H1 (cell line): ENCODE data around the gene FAS.

Experiments
- CEBPB ChIP-seq: IDR thresholded peaks from 2 replicates; pipeline ENCODE4 v1.6.1; 2012; ENCODE audit warnings: low read depth, low read length
- TAF1 ChIP-seq: IDR thresholded peaks from 2 replicates; pipeline ENCODE4 v1.6.1; 2011; ENCODE audit warnings: mild to moderate bottlenecking, low read depth, low read length

DNA sequence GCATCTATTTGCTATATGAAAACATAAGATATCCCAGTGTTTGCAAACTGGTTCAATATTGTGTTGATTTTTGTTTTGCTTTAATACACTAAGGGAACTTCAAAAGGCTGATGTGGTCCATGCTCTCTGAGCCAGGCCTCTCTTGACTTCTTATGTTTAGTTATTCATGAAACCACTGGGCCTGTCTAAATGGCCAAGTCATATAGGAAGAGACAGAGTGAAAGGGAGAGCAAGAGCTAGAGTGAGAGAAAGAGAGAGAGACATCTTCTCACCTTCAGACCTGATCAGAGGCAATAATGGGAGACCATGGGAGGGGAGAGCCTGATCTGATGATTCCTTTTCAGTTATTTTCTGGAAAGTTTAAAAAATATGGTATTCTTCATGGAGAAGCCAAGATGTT, 6.1 kb upstream of the FAS start:
- TF ChIP-seq CEBPB (no peak), TAF1 (no peak)
